GM10266 (cell line): Measurements from ENCODE around the gene SLC12A2.

Source experiments
- DNase-seq: peaks from one replicate; pipeline ENCODE4 v3.0.0; 2012; ENCODE audit errors: extremely low spot score
- TF ChIP-seq, protein P1 (sequence below): IDR thresholded peaks from 2 replicates; pipeline ENCODE4 v1.5.1; 2012; ENCODE audit warnings: mild to moderate bottlenecking, low read depth; ENCODE audit not compliant: control insufficient read depth, insufficient read depth; ENCODE audit errors: missing control alignments

Gene SLC12A2

GRCh38 chr5:128202320-128202719, 118.8 kb downstream of the SLC12A2 start:
- no peak for DNase-seq
- TF ChIP-seq, protein P1, sequence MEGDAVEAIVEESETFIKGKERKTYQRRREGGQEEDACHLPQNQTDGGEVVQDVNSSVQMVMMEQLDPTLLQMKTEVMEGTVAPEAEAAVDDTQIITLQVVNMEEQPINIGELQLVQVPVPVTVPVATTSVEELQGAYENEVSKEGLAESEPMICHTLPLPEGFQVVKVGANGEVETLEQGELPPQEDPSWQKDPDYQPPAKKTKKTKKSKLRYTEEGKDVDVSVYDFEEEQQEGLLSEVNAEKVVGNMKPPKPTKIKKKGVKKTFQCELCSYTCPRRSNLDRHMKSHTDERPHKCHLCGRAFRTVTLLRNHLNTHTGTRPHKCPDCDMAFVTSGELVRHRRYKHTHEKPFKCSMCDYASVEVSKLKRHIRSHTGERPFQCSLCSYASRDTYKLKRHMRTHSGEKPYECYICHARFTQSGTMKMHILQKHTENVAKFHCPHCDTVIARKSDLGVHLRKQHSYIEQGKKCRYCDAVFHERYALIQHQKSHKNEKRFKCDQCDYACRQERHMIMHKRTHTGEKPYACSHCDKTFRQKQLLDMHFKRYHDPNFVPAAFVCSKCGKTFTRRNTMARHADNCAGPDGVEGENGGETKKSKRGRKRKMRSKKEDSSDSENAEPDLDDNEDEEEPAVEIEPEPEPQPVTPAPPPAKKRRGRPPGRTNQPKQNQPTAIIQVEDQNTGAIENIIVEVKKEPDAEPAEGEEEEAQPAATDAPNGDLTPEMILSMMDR, result no peak

- TF ChIP-seq, protein P1, result no peak
- DNase-seq, result no peak
Observed at GRCh38 chr5:128208436-128208835, 124.9 kb downstream of the SLC12A2 start.

- no peak for DNase-seq
- TF ChIP-seq, protein P1, result no peak
Observed at GRCh38 chr5:128212191-128212806, 128.7 kb downstream of the SLC12A2 start.

DNA sequence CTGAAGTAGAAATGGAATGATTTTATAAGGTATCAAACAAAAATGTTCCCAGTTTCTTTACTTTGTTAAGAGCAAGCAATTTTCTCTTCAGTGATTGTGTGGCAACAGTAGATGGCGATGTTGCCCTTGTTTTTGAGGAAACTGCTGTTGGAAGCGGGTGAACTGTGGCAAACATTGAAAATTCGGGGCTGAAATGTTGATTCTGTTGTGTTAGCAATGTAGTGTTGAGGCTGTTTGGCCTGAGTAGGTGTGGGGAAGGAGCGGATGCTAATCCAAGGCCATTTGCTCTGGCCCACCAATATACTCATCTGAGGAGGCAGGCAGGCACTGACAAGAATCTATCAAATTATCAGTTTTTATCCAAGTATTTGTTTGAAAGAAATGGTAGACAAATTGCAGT, 129.8 kb downstream of the SLC12A2 start:
- TF ChIP-seq, protein P1, result peak; percentile 75
- peak; percentile 31 for DNase-seq

GRCh38 chr5:128213833-128214232, 130.3 kb downstream of the SLC12A2 start:
- DNase-seq, result no peak

GRCh38 chr5:128216285-128216684, 132.7 kb downstream of the SLC12A2 start:
- no peak for DNase-seq
- TF ChIP-seq, protein P1, result no peak

More at GRCh38 chr5:128213833-128214232, 130.3 kb downstream of the SLC12A2 start:
- TF ChIP-seq, protein P1, result no peak

DNA sequence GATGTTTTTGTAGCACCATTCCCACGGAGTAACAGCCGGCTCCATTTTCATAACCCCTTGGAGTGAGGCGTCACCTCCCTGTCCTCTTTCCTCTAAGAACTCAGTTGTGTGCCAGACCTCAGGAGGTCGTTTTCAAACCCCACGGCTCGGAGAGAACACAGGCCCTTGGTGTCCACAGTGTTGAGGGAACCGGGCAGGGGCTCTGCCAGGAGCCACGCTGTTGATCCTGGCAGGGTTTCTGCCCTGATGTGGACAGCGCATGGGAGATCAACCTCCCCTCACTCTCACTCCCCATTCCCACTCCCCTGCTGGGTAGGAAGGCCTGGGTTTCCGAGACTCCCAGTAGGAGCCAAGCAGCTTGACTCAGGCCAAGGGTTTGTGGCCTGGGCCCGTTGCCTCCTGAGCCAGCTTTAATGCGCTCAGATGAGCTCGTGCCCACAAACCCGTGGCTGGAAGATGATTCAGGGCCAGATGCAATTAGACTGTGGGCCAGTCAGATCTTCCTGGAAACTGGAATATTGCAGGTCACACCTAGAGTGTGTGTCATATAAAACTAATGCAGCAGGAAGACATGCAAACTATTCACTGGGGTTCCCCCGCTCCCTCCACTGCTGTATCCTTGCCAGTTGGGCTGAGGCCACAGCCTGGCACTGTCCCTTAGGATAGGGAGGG, 133.4 kb downstream of the SLC12A2 start:
- TF ChIP-seq, protein P1, result no peak
- DNase-seq, result no peak
